ENCODE measurements around the gene FAM156A. TPM values are rescaled to one million over a fixed set of nuclear protein-coding genes. Genes with fewer than 3 reads are reported as not detected.
"Not testable (repeated sequence)": the region's sequence is repeated elsewhere in the genome, so short reads cannot be mapped to it uniquely, and the experiment has no call there.

FAM156A gene
- 16.2 TPM for total RNA-seq (2021; ENCODE audit: unreplicated experiment)
- 12.9 and 22.2 TPM in 2 replicates for polyA plus RNA-seq (2012)
- Bru-seq, nascent RNA, result percentile 44 among the genes with signal in this experiment
- BruChase-seq, experiment 1, labeled RNA remaining after a 6-hour chase, result percentile 71 among the genes with signal in this experiment
- percentile 58 among the genes with signal in this experiment for BruChase-seq, experiment 2, labeled RNA remaining after a 2-hour chase
- long read RNA-seq, transcript FAM156A-221 (3 exons, 3,757 nt), result major isoform, 9 of 29 reads
- long read RNA-seq, transcript FAM156A-201 (4 exons, 2,942 nt), result minor isoform, 7 of 29 reads
- long read RNA-seq, partial matches to known transcripts, result 0 of 29 reads
- long read RNA-seq, other reads (novel, unspliced or antisense), result 10 of 29 reads

DNA sequence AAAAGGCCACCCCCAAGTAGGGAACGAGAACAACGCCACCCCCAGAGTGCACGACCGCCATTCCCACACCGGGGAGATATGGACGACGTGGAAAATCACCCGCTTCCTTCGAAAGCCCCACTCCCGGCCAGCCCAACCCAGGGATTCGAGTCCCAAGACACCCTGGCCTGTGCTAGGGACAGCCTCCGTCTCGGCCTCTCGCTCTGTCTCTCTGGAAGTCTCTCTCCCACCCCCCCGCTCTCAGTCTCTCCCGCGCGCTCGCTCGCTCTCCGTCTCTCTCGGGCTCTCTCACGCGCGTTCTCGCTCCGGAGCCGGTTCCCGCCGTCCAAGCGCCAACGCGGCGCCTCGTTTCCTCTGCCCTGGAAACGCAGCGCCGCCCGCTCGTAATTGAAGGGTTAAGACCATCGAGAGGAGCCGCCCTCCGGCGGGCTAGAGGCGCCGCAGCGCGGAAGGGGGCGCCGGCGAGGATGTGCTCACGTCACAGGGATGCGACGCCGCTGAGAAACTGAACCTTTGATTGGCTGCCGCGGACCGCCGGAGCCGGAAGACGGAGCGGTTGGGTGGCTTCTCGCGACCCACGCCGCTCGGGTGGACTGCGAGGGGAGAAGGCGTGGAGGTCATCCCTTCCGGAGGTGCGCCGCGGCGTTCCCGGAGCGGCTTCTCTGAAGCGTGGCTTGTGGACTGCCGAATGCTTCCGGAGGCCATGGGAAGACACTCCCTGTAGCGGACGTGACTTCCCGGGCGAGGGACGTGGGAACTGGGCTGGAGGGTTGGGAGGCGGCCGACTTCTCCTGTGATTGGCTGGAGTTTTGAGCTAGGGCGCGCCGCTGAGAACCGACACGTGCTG, at the start of gene FAM156A:
Gene FAM156A, minus strand, starts transcription at position 406 of the 847 bp plus-strand sequence. CDS start 9,930 bp downstream, outside the sequence.
- H3K9me2 ChIP-seq (ENCODE audit: insufficient read depth); H4K20me1 ChIP-seq (ENCODE audit: insufficient read depth); intact Hi-C loops (cut with micrococcal nuclease); BruUV-seq (replicated peaks); H3K9me3 ChIP-seq (ENCODE audit: control insufficient read depth in 1 of 2, insufficient read depth in 1 of 2, low read depth in 1 of 2, low read length in 2 of 2); H3K79me2 ChIP-seq (ENCODE audit: insufficient read depth, low read length); H3K27ac ChIP-seq (ENCODE audit: low read depth, low read length); POLR2A ChIA-PET; H3K4me1 ChIP-seq (ENCODE audit: control insufficient read depth in 1 of 2, insufficient read depth in 2 of 2, low read length in 2 of 2); H3K27me3 ChIP-seq (ENCODE audit: insufficient read depth, low read length); H3K9ac ChIP-seq (ENCODE audit: low read length); RAD21 ChIA-PET (ENCODE audit: low non-redundant PET in 1 of 2, low total read pairs in 2 of 2, uncharacterized antibody in 2 of 2, unreplicated experiment in 2 of 2); DNase-seq (ENCODE audit: low read depth, low spot score); H3K4me3 ChIP-seq (replicated peaks in 1 of 2; ENCODE audit: low read depth in 1 of 2, low read length in 2 of 2); H2AFZ ChIP-seq (ENCODE audit: low read depth, low read length, poor library complexity, severe bottlenecking); H3K36me3 ChIP-seq (ENCODE audit: control insufficient read depth in 1 of 2, insufficient read depth in 2 of 2, low read length in 2 of 2); CTCF ChIA-PET; H3K4me2 ChIP-seq (ENCODE audit: low read length): not testable (repeated sequence)
- peak; percentile 86 for ATAC-seq

- Histone ChIP-seq H3K79me2 (ENCODE audit: insufficient read depth, low read length) (no peaks in the 10 kb centered on the region), H3K4me2 (ENCODE audit: low read length) (no peak overlapping the region), H3K9me2 (ENCODE audit: insufficient read depth) (no peaks in the 10 kb centered on the region), H3K4me1 (ENCODE audit: control insufficient read depth in 1 of 2, insufficient read depth in 2 of 2, low read length in 2 of 2) (no peaks in the 10 kb centered on the region), H3K27me3 (ENCODE audit: insufficient read depth, low read length) (no peaks in the 10 kb centered on the region), H3K9ac (ENCODE audit: low read length) (no peak overlapping the region), H3K36me3 (ENCODE audit: control insufficient read depth in 1 of 2, insufficient read depth in 2 of 2, low read length in 2 of 2) (no peaks in the 10 kb centered on the region), H2AFZ (ENCODE audit: low read depth, low read length, poor library complexity, severe bottlenecking) (no peak overlapping the region), H3K27ac (ENCODE audit: low read depth, low read length) (no peak overlapping the region), H3K4me3 (replicated peaks in 1 of 2; ENCODE audit: low read depth in 1 of 2, low read length in 2 of 2) (no peak overlapping the region), H4K20me1 (ENCODE audit: insufficient read depth) (no peaks in the 10 kb centered on the region), H3K9me3 (ENCODE audit: control insufficient read depth in 1 of 2, insufficient read depth in 1 of 2, low read depth in 1 of 2, low read length in 2 of 2) (no peaks in the 10 kb centered on the region)
- ChIA-PET RAD21 (ENCODE audit: low non-redundant PET in 1 of 2, low total read pairs in 2 of 2, uncharacterized antibody in 2 of 2, unreplicated experiment in 2 of 2) (no interaction called here), CTCF (no interaction called here), POLR2A (no interaction called here)
- no TSS peak for BruUV-seq (replicated peaks)
- DNase-seq (ENCODE audit: low read depth, low spot score), result no peak
- intact Hi-C loops (cut with micrococcal nuclease), result no loop called here
- ATAC-seq, result no peak
- no peak for TF ChIP-seq REST (IDR thresholded peaks at IDR 0.05; ENCODE audit: low read depth)
- TF ChIP-seq, protein P1, sequence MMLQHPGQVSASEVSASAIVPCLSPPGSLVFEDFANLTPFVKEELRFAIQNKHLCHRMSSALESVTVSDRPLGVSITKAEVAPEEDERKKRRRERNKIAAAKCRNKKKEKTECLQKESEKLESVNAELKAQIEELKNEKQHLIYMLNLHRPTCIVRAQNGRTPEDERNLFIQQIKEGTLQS (IDR thresholded peaks at IDR 0.05), result no peak
- no peak for TF ChIP-seq JUND (IDR thresholded peaks at IDR 0.05)
- TF ChIP-seq POLR2AphosphoS5 (IDR thresholded peaks at IDR 0.05; ENCODE audit: low read depth, low read length), result no peak
- TF ChIP-seq FOSL1 (IDR thresholded peaks at IDR 0.05; ENCODE audit: low read depth), result no peak
- no peak for TF ChIP-seq MAX (IDR thresholded peaks at IDR 0.05)
- no peak for TF ChIP-seq RAD21 (IDR thresholded peaks at IDR 0.05; ENCODE audit: low read depth)
- TF ChIP-seq EGR1 (IDR thresholded peaks at IDR 0.05; ENCODE audit: low read depth), result no peak
- no peak for TF ChIP-seq POLR2A (IDR thresholded peaks at IDR 0.05; ENCODE audit: borderline replicate concordance, extremely low read depth, insufficient read depth, insufficient read length)
- no peak for TF ChIP-seq EZH2phosphoT487 (IDR thresholded peaks at IDR 0.05; ENCODE audit: borderline replicate concordance)
- no peak for TF ChIP-seq SP1 (IDR thresholded peaks at IDR 0.05; ENCODE audit: low read depth)
- no peak for TF ChIP-seq ZNF274 (IDR thresholded peaks at IDR 0.05; ENCODE audit: low read depth, low read length)
- no peak for TF ChIP-seq CBX3 (IDR thresholded peaks at IDR 0.05; ENCODE audit: low read depth)
Measured at GRCh38 chrX:53005327-53005726, 47.0 kb upstream of the FAM156A start.

Data from HCT116 (cell line).